ENCODE measurements around the gene SUN5.

The SUN5 gene

DNA sequence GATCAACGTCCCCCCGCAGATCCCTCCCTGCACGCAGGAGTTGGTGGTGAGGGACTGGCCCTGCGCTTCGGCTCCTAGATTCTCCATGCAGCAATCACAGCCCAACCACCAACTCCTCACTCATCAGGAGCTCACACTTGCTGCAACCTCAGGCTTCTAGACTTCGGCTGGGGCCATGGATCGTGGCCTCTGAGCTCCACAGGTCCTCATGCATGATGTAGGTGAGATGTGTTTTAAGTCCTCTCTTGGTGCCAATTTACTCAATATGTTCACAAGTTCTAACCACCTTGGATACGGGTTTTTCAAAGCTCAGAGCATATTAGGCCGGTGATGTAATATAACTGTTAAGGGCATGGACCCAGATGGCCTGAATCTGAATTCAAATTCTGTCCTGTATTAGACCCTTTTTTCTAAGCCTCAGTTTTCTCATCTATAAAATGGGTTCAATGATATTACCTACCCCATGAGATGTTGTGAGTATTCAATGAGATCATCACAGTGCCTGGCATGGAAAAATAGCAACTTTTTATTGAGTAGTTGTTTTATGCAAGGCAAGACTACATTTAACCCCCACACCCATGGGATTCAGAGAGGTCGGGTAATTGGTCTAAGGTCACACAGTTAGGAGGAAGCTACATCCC is 31.0 kb downstream of the SUN5 start:
- TF ChIP-seq, protein P1, sequence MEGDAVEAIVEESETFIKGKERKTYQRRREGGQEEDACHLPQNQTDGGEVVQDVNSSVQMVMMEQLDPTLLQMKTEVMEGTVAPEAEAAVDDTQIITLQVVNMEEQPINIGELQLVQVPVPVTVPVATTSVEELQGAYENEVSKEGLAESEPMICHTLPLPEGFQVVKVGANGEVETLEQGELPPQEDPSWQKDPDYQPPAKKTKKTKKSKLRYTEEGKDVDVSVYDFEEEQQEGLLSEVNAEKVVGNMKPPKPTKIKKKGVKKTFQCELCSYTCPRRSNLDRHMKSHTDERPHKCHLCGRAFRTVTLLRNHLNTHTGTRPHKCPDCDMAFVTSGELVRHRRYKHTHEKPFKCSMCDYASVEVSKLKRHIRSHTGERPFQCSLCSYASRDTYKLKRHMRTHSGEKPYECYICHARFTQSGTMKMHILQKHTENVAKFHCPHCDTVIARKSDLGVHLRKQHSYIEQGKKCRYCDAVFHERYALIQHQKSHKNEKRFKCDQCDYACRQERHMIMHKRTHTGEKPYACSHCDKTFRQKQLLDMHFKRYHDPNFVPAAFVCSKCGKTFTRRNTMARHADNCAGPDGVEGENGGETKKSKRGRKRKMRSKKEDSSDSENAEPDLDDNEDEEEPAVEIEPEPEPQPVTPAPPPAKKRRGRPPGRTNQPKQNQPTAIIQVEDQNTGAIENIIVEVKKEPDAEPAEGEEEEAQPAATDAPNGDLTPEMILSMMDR (IDR thresholded peaks at IDR 0.05; ENCODE audit: control insufficient read depth, extremely low read depth, insufficient read depth) = no peak
- no peak for DNase-seq (ENCODE audit: low read depth)
- H3K4me3 ChIP-seq (ENCODE audit: low read depth, low read length) = no peak overlapping the region

DNA sequence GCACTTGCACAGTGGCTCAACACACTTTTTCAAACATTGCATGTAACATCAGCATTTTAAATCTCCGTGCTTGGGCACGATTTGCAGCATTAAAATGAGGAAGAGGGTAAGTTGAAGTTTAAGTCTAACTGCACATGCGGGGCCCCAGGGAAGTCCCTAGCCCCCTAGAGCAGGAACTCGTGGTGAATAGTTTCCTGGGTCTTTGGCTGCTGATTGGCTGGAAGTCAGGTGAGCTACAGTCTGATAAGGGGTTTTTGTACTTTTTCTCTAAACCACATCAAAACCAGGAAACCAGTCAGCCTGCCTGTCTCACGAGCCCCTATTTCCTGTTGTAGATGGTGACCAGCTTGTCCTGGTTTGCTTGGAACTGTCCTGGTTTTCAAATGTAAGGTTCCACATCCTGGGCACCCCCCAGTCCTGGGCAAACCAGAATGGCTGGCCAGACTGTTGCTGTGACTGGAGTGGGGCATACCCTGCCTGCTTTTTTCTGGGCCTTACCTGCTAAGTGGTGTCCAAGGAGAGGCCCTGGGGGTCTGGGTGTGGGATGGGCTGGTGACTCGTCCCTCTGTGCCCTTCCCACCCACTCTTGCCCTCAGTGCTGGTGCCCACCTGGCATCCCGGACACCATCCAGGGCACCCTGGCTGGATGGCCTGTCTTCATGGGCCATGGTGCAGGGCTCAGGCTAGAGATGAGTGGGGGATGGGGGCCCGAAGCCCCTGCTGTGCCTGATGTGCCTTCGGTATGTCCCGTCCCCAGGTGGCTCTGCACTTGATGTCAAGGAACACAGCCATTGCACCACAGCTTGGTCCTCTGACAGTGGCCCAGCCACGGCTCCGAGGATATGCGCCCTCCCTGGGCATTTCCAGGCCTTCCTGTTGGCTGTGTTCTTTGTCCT is 31.8 kb downstream of the SUN5 start:
- no peak for DNase-seq (ENCODE audit: low read depth)
- H3K4me3 ChIP-seq (ENCODE audit: low read depth, low read length) = no peak overlapping the region
- TF ChIP-seq, protein P1 (IDR thresholded peaks at IDR 0.05; ENCODE audit: control insufficient read depth, extremely low read depth, insufficient read depth) = no peak

GRCh38 chr20:32971703-32972161 is 32.5 kb downstream of the SUN5 start:
- no peak for DNase-seq (ENCODE audit: low read depth)
- TF ChIP-seq, protein P1 (IDR thresholded peaks at IDR 0.05; ENCODE audit: control insufficient read depth, extremely low read depth, insufficient read depth) = no peak
- H3K4me3 ChIP-seq (ENCODE audit: low read depth, low read length) = no peak overlapping the region

DNA sequence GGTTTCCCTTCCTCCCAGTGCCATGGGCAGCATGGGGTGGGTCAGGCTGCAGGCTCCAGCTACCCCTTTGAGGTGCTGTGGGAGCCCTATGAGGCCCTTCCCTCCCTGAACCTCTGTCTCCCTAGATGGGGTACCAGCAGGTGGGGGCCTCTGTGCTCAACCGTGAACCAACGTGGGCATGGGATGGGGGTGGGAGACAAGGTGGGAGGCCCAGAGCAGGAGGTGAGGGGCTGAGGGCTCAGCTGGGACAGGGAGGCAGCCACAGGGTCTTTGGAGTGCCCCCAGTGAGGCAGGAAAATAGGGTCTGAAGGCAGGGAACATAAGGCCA is 33.3 kb downstream of the SUN5 start:
- TF ChIP-seq, protein P1 (IDR thresholded peaks at IDR 0.05; ENCODE audit: control insufficient read depth, extremely low read depth, insufficient read depth) = no peak
- no peak for DNase-seq (ENCODE audit: low read depth)
- H3K4me3 ChIP-seq (ENCODE audit: low read depth, low read length) = no peak overlapping the region

GRCh38 chr20:32970115-32970972 is 33.9 kb downstream of the SUN5 start:
- TF ChIP-seq, protein P1 (IDR thresholded peaks at IDR 0.05; ENCODE audit: control insufficient read depth, extremely low read depth, insufficient read depth) = no peak
- H3K4me3 ChIP-seq (ENCODE audit: low read depth, low read length) = no peak overlapping the region
- no peak for DNase-seq (ENCODE audit: low read depth)

DNA sequence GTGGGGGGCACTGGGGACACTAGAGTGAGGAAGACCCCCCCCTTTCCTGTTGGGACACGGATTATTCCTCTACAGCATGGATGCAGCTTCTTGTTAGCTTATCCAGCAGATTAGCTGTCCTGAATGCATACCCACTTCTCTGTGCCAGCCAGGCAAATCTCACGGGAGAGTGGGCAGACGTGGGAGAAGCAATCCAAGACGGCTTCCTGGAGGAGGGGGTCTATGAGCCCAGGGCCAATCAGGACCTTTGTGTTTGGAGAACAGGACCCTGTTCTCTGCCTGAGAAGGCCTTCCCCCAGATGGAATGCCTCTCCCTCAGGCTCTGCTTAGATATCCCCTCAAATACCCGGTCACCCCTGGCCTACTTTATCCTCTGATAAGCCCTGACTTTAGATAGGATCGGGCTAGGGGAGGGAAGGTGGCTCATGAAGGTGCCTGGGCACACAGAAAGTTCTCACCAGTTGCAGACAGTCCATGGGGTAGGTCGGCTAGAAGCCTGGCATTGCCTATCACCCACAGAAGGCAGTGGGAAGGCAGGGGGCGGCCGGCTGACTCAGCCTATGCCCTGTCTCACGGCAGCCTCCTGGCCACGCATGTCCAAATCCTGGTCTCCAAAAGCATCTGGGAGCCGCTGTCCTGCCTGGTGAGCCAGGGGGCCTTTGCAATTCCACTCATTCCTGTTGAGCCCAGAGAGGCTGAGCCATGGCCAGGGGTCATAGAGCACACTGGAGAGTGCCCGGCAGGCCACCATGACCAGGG is 34.7 kb downstream of the SUN5 start:
- TF ChIP-seq, protein P1 (IDR thresholded peaks at IDR 0.05; ENCODE audit: control insufficient read depth, extremely low read depth, insufficient read depth) = no peak
- no peak for DNase-seq (ENCODE audit: low read depth)
- no peak overlapping the region for H3K4me3 ChIP-seq (ENCODE audit: low read depth, low read length)
